OCI-LY7 (cell line): ENCODE results near the gene GTPBP2. TPM values are rescaled to one million over a fixed set of nuclear protein-coding genes. Genes with fewer than 3 reads are reported as not detected.
"Not testable (repeated sequence)": the region's sequence is repeated elsewhere in the genome, so short reads cannot be mapped to it uniquely, and the experiment has no call there.

Experiments
- BruUV-seq: library from RNA; stranded (reverse); fragments of 400-500 nt; replicated peaks from 2 replicates; lab custom pipeline; 2021; lab: Mats Ljungman, UMichigan
- CTCF ChIA-PET: fragments of 300-600 bp; sonication (Branson Sonifier 250); formaldehyde crosslinking; loops from one replicate; lab custom pipeline; 2022; ENCODE audit warnings: antibody characterized with exemption; ENCODE audit not compliant: unreplicated experiment; lab: Charles Lee
- POLR2A ChIA-PET: fragments of 300-600 bp; sonication (Branson Sonifier 250); formaldehyde crosslinking; loops from one replicate; lab custom pipeline; 2022; ENCODE audit warnings: antibody characterized with exemption; lab: Charles Lee
- DNase-seq: peaks from one replicate; pipeline ENCODE4 v3.0.0-alpha.2; 2015; ENCODE audit warnings: low spot score
- H2AFZ ChIP-seq: fragments of 200-600 bp; sonication (generic), shearing (Covaris generic); 2 replicates; pipeline ENCODE4 v1.6.1; 2014; ENCODE audit warnings: mild to moderate bottlenecking, antibody characterized with exemption, low read length, moderate library complexity
- H3K27ac ChIP-seq: fragments of 200-600 bp; sonication (generic); 2 replicates; pipeline ENCODE4 v1.5.1; 2014; ENCODE audit warnings: mixed run types, low read depth, mild to moderate bottlenecking, moderate library complexity, low read length, inconsistent platforms; ENCODE audit not compliant: poor library complexity, severe bottlenecking
- H3K36me3 ChIP-seq: fragments of 200-600 bp; sonication (generic); 2 replicates; pipeline ENCODE4 v1.6.1; 2014; ENCODE audit warnings: mild to moderate bottlenecking, antibody characterized with exemption, low read length, moderate library complexity, mixed read lengths; ENCODE audit not compliant: insufficient read depth
- H3K4me1 ChIP-seq: fragments of 200-600 bp; sonication (generic); 2 replicates; pipeline ENCODE4 v1.5.1; 2014; ENCODE audit warnings: mild to moderate bottlenecking, low read length; ENCODE audit not compliant: insufficient read depth, poor library complexity, severe bottlenecking
- H3K4me2 ChIP-seq: fragments of 200-600 bp; sonication (generic); 2 replicates; pipeline ENCODE4 v1.6.1; 2014; ENCODE audit warnings: mild to moderate bottlenecking, low read length
- H3K4me3 ChIP-seq: fragments of 200-600 bp; sonication (generic); 2 replicates; pipeline ENCODE4 v1.5.1; 2014; ENCODE audit warnings: mild to moderate bottlenecking, low read depth, low read length; ENCODE audit not compliant: poor library complexity, severe bottlenecking
- H3K79me2 ChIP-seq: fragments of 200-600 bp; sonication (generic); 2 replicates; pipeline ENCODE4 v1.6.1; 2016; ENCODE audit warnings: low read depth, mild to moderate bottlenecking, low read length, moderate library complexity, mixed read lengths; ENCODE audit not compliant: insufficient read depth
- H3K9me2 ChIP-seq: fragments of 200-600 bp; sonication (generic); 2 replicates; pipeline ENCODE4 v1.6.1; 2016; ENCODE audit warnings: mild to moderate bottlenecking, low read length, mixed read lengths; ENCODE audit not compliant: insufficient read depth
- H3K9me3 ChIP-seq: fragments of 200-600 bp; sonication (generic); 2 replicates; pipeline ENCODE4 v1.6.1; 2014; ENCODE audit warnings: mild to moderate bottlenecking, mixed run types, low read length, mixed read lengths
- H4K20me1 ChIP-seq: fragments of 200-600 bp; sonication (generic); 2 replicates; pipeline ENCODE4 v1.6.1; 2014; ENCODE audit warnings: mild to moderate bottlenecking, antibody characterized with exemption, low read length, moderate library complexity, mixed read lengths; ENCODE audit not compliant: insufficient read depth
- CTCF ChIP-seq: fragments of 200-600 bp; sonication (generic); conservative IDR thresholded peaks from 2 replicates; pipeline ENCODE4 v1.5.1; 2014; ENCODE audit warnings: mild to moderate bottlenecking, antibody characterized with exemption, low read length, moderate library complexity, mixed read lengths
- EZH2phosphoT487 ChIP-seq: fragments of 200-600 bp; sonication (generic); IDR thresholded peaks from 2 replicates; pipeline ENCODE4 v1.6.1; 2018; ENCODE audit warnings: low read depth, borderline replicate concordance, mild to moderate bottlenecking, mixed run types, antibody characterized with exemption, low read length, moderate library complexity, mixed read lengths
- intact Hi-C: fragments of 100-400 bp; cut with micrococcal nuclease; formaldehyde crosslinking; loops from one replicate; pipeline ENCODE4 v1.10.0; 2022; ENCODE audit not compliant: unreplicated experiment
- total RNA-seq, 2 experiments: library from RNA; depleted of rRNA in 1 of 2; stranded (reverse); fragments of >200 nt in 1 of 2; shearing (Covaris generic) in 1 of 2; gene quantifications; 2 replicates each; pipeline ENCODE4 v1.2.3, GENCODE V29; 2014 to 2022

GTPBP2 gene
- total RNA-seq, 2 experiments from 2014 or later = 64.8 to 86.5 TPM

GRCh38 chr6:43635387-43636307, 6.6 kb upstream of the GTPBP2 start, which contains the start of gene MAD2L1BP:
Gene MAD2L1BP (plus strand): TSS chr6:43635840. CDS start chr6:43635876, 36 bp downstream.
- peak within 1 kb of the TSS; percentile 90 for H3K4me3 ChIP-seq
- intact Hi-C loops = loop anchor here (10.0 kb wide), 2 partner anchors 79 to 439 kb away; no protein-coding TSS in a partner anchor
- POLR2A ChIA-PET = interaction anchor here (0.6 kb wide), 3 partner anchors 27 to 176 kb away, joined by 3 to 4 read pairs (median 3); no protein-coding TSS in a partner anchor

GRCh38 chr6:43634702-43635303, 5.7 kb upstream of the GTPBP2 start:
- POLR2A ChIA-PET = interaction anchor here (0.6 kb wide), 1 partner anchor 71 kb away, joined by 3 read pairs; no protein-coding TSS in a partner anchor
- peaks cover 29% of the 10 kb centered on the region for H3K36me3 ChIP-seq
- no peak for DNase-seq
- peak overlapping the region; percentile 83 for H3K4me2 ChIP-seq
- CTCF ChIA-PET = no interaction called here
- no peaks in the 10 kb centered on the region for H3K9me2 ChIP-seq
- peaks cover 56% of the 10 kb centered on the region for H3K4me1 ChIP-seq
- intact Hi-C loops = loop anchor here (10.0 kb wide), 2 partner anchors 80 to 440 kb away; no protein-coding TSS in a partner anchor
- H3K27ac ChIP-seq = peak overlapping the region; percentile 72
- H2AFZ ChIP-seq = peak overlapping the region; percentile 86; the same call in 1 of the 2 replicates
- H3K79me2 ChIP-seq = peaks cover 39% of the 10 kb centered on the region
- TF ChIP-seq CTCF (no peak), EZH2phosphoT487 (no peak)
- H3K9me3 ChIP-seq = no peaks in the 10 kb centered on the region
- BruUV-seq = no TSS peak
- H4K20me1 ChIP-seq = no peaks in the 10 kb centered on the region
- peak overlapping the region; percentile 90 for H3K4me3 ChIP-seq

More at GRCh38 chr6:43635387-43636307, 6.6 kb upstream of the GTPBP2 start, which contains the start of gene MAD2L1BP:
- CTCF ChIA-PET = interaction anchor here (0.6 kb wide), 1 partner anchor 586 kb away, joined by 3 read pairs; no protein-coding TSS in a partner anchor
- TF ChIP-seq CTCF (no peak), EZH2phosphoT487 (no peak)
- H3K79me2 ChIP-seq = peaks cover 47% of the 10 kb centered on the region
- H3K9me2 ChIP-seq = no peaks in the 10 kb centered on the region
- H4K20me1 ChIP-seq = no peaks in the 10 kb centered on the region
- BruUV-seq = TSS peak; percentile 74
- no peaks in the 10 kb centered on the region for H3K9me3 ChIP-seq
- H3K4me1 ChIP-seq = peaks cover 49% of the 10 kb centered on the region
- DNase-seq = peak; percentile 89
- peak within 1 kb of the TSS; percentile 86 for H2AFZ ChIP-seq
- peaks cover 37% of the 10 kb centered on the region for H3K36me3 ChIP-seq
- H3K27ac ChIP-seq = peak within 1 kb of the TSS; percentile 72
- peak within 1 kb of the TSS; percentile 83 for H3K4me2 ChIP-seq

GRCh38 chr6:43633002-43633401, 3.9 kb upstream of the GTPBP2 start:
- not testable (repeated sequence) for H3K9me3 ChIP-seq, H2AFZ ChIP-seq, H3K9me2 ChIP-seq, H4K20me1 ChIP-seq, H3K4me3 ChIP-seq, H3K4me2 ChIP-seq, BruUV-seq, H3K27ac ChIP-seq, DNase-seq
- ChIA-PET CTCF (interaction anchor here (0.6 kb wide), 1 partner anchor 358 kb away, joined by 3 read pairs; no protein-coding TSS in a partner anchor), POLR2A (interaction anchor here (0.6 kb wide), 1 partner anchor 18 kb away, joined by 3 read pairs; no protein-coding TSS in a partner anchor)
- Histone ChIP-seq H3K4me1 (peaks cover 59% of the 10 kb centered on the region), H3K36me3 (peaks cover 11% of the 10 kb centered on the region), H3K79me2 (peaks cover 31% of the 10 kb centered on the region)
- intact Hi-C loops = loop anchor here (10.0 kb wide), 2 partner anchors 82 to 442 kb away; no protein-coding TSS in a partner anchor
